HG02623 (cell line): Measurements from ENCODE around the gene LANCL1.
"Not testable (repeated sequence)": the region's sequence is repeated elsewhere in the genome, so short reads cannot be mapped to it uniquely, and the experiment has no call there.

Source experiments
- ATAC-seq: cut with Tn5 transposase; IDR thresholded peaks from one replicate; pipeline ENCODE4 v1.9.1; 2021; ENCODE audit warnings: moderate library complexity; ENCODE audit not compliant: unreplicated experiment

The LANCL1 gene

DNA sequence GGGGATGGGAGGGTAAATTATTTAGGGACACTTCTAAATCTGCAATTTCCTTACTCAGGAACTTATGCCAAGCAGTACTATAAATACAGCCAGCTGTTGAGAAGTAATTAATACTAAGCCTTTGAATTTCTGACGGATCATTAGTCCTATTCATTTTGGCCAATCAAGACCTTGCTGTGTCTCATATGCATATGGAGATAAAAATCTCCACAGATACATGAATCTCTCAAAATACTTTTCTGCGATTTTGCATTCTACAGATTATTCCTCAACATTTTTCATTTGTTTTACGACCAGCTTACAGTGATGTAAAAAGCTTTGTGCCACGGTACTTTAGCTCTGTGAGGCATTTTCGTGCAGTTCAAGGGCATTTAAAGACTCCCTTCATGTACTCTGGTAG is 16.7 kb downstream of the LANCL1 start:
- no peak for ATAC-seq

DNA sequence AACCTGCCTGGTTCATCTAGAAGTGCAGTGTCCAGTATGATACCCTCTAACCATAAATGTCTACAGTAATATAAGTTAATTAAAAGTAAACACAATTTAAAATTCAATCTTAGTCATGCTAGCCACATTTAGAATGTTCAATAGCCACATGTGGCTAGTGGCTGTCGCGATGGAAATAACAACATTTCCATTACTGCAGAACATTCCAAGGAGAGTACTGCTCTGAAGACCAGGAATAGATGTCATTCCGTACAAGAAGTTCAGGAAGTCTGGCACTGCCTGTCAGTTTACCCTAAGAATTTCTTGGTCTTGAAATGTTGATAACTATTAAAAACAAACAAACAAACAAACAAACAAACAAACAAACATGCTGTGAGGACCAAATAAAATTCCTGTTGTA is 17.2 kb downstream of the LANCL1 start:
- ATAC-seq: no peak

DNA sequence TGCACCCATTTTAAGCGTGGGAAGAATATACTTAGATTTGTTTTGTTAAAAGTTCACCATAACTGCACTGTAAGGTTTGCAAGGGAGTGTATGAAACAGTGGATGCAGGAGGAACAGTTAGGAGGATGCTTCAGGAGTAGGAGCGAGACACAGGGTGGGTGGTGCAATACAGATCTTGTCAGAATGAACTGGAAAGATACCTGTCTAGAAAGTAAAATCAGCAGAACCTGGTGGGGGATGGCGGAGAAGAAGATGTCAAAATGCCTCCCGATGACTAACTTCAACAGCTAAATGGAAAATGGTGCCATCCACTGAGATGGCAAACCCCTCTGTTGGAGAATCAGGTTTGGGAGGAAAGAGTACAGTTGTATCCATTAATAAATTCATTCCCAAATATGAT is 18.2 kb downstream of the LANCL1 start:
- ATAC-seq: no peak

DNA sequence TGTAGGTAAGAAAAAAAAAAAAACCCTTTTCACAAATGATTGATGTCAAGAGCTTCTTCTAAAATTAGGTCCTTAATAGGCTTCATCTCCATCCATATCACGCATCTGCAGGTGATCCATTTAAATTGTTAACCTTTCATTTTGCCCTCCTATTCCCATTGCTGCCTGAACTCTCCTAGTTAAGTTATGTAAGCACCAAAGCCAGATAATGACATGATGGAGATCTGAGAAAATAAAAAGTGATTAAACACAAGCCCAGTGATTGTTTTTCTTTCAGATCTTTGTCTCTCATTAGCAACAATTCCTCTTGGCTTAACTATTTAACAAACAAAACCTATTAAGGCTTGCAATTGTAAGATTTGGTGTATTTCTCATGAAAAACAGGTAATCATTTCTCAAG is 20.0 kb downstream of the LANCL1 start:
- no peak for ATAC-seq

DNA sequence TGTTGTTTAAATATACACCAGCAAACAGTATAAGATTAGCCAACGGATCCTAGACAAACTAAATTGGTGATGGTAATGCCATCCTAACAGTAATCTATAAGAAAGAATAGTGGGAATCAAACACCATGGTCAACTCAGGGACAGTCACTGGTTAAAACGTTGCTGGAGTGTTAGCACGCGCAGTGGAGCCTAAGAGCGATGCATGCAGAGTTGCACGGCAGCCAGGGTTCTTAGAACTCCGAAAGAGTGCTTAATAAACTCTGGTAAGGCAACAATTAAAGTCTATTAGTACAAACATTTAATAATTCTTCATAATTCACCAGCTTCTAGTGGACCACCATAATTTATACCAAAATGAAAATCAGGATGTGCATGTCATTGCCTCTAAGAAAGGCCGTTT is 22.2 kb downstream of the LANCL1 start:
- ATAC-seq: no peak

DNA sequence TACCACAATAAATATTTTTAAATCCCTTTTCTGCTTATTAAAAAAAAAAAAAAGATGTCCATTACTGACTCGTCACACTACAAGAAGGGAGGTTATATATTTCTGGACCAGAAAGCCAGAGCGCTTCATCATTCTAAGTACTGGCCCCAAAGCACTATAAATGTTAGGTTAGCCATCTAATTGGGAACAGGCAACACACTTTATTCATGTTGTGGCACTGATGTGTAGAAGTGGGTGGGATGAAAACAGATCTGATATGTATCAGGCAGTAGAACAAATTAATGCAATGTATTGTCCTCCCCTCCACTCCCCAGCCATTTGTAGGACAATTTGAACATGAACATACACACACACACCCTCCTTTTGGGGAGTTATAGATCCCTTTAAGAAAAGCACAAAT is 24.4 kb downstream of the LANCL1 start:
- ATAC-seq: no peak

DNA sequence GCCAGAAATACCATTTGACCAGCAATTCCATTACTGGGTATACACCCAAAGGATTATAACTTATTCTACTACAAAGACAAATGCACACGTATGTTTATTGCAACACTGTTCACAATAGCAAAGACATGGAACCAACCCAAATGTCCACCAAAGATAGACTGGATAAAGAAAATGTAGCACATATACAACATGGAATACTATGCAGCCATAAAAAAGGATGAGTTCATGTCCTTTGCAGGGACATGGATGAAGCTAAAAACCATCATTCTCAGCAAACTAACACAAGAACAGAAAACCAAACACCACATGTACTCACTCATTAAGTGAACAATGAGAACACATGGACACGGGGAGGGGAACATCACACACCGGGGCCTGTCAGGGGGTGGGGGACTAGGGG is 25.6 kb downstream of the LANCL1 start:
- not testable (repeated sequence) for ATAC-seq

DNA sequence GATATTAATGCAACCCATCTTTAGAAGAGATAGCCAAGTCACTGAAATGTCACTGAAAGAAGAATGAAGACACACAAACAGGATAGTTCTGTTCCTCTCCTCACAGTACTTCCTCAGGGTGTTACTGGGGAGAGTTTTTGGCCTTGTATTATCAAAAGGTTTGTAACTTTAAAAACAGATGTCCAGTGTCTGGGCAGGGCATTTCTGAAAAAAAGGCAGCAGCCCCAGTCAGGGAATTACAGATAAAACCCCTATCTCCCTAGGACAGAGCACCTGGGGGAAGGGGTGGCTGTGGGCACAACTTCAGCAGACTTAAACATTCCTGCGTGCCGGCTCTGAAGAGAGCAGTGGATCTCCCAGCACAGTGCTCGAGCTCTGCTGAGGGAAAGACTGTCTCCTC is 30.8 kb downstream of the LANCL1 start:
- ATAC-seq: no peak

DNA sequence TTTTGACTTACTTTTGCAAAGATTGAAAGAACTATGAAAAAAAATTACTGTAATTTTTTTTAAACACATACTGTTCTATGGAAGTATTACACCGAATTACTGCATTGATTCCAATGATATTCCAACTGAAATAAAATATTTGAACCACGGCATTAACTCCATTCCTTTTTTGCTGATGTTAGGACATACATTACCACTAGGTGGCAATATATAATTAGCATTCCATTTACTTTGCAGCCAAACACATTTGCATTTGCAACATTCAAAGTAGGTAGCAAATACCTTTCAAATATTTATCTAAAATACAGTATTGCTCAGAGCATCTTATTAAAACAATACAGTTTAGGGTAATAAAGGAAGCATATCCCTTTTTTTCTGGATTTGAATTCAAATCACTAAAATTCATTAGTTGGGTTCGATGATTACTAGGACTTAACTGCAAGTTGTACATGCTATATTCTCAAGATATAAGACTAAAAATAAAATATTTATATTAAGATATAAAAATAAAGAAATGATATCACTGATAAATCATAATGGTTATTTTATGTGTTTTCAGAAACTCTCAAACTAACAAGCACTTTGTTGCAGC is 31.3 kb downstream of the LANCL1 start:
- no peak for ATAC-seq

DNA sequence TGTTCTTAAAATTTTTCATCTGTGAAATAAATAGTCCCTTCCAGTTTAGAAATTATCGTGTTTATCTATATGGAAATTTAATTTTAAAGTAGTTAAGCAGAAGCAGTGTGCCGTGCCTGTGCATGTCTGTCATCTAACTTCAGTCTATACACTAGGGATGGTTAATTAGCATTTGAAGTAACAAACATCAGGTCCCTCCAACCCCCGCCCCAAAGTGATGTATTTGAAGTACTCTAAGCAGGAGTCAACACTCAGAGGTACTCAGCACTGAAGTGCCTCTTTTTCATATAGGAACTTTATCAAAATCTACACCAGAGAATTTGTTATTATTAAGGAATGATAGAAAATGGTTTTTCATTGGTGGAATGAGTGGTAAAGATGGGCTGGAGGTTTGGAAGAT is 33.0 kb downstream of the LANCL1 start:
- no peak for ATAC-seq

DNA sequence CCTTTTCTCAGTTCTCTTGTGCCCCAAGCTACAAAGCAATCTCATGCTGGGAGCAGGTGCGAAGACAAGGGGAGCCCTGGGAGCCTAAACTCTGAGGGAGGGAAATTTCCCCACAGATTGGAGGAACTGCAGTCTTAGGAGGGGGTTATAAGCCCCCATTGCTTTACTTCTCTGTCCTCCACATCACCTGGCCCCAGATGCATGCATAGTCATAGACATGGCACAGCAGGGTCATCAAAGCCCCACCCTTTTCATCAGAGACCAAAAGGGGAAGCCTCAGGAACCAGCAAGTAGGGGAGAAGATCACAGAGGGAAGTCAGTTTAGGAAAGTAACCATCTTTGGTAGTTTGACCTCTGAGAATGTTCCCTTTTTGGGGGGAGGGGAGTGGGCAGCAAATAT is 33.7 kb downstream of the LANCL1 start:
- peak; percentile 20 for ATAC-seq

DNA sequence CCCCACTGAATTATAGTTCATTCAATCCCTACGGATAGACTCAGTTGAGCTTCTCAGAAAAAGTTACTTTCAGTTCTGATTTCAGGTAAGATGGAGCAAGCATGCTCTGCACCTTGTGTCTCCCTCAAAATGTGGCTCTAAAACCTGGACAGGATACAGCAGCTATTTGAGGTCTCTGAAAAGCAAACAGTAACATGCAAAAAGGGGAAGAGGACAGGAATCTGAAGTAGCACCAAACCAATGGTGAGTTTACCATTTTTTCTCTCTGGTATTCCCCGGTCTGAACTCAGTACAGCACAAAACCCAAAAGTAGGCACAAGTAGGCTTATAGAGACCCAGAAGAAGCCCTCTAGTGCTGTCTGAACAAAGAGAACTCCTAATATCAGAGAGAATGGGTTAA is 34.1 kb downstream of the LANCL1 start:
- peak; percentile 35 for ATAC-seq

DNA sequence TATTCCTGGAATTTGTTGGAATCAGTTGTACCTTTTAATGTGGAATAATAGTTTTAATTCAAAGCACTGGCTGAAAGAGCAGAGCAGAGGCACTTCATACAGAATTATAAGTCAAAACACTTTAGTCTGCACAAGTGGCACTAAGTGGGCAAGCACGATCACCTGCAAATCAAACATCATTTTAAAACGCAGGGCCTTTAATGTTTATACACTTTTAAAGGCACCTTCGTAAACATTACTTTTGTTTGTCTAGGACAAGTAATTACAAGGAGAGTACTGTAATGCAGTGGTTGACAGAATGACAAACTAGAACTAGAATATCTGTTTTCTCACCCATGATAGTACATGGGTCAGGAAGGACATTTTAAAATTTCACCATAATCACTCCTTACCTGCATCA is 36.4 kb downstream of the LANCL1 start:
- ATAC-seq: no peak

DNA sequence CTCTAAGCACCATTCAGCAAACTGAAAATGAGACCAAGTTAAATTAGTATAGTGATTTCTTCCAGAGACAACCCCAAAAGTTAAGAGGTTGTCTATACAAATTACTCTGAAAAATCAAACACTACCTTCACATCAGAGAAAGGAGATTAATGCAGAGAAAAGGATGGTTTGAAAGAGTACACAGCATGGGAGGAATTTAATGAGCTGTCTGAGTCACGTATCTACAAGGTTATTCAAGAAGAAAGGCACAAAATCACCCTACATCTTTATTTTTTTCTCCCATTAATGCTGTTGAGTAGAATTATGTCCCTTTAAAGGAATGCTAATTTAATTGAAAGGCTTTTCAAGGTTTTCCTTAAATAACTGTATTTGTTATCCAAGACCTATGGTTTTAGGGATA is 41.1 kb downstream of the LANCL1 start:
- ATAC-seq: no peak

DNA sequence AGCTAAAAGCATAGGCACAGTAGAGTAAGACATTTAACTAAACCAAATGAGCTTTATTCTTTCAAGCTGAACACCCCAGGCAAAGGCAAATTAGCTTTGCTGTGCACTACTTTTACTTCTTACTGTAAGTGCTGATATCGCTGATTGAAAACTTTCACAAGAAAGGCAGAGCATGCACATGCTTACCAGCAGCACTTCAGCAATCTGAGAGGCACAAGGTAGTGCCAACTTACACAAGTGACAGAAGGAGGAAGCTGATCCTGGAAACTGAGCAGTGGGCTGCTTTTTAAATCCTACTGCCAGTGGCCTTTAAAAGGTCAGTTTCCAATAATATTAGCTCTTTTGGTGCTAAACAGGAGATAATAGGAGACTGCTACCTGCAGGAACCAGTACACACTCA is 43.9 kb downstream of the LANCL1 start:
- ATAC-seq: no peak

DNA sequence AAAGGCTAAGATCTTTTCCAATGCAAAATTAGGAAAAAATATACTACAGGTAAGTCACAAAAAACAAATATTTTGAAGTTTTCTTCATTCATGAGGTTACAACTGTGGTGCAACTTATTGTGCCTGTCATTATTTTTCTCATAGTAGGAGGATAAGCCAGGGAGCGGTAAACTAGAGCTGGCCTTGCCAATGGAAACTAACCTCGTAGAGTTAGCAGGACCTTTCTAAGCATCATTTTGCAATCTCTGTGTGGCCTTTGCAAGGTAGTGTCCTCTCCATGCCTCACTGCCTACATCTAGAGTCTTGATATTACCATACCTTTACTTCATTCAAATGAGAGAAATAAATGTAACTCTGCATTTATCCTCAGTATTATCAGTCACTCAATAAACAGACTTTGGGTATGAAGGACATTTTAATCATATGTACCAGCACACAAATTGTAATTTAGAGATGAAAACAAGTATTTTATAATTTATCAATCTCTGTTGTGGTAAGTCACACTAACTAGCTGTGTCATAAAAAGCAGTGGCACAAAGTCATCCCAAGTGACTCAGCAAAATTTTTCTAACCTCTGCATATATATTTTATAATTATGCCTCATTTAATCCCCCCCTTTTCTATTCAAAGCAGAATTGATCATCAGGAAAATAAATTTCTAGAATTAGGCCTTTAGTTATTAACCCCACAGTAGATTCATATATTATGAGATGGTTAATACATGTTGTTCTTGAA is 47.0 kb downstream of the LANCL1 start:
- no peak for ATAC-seq

DNA sequence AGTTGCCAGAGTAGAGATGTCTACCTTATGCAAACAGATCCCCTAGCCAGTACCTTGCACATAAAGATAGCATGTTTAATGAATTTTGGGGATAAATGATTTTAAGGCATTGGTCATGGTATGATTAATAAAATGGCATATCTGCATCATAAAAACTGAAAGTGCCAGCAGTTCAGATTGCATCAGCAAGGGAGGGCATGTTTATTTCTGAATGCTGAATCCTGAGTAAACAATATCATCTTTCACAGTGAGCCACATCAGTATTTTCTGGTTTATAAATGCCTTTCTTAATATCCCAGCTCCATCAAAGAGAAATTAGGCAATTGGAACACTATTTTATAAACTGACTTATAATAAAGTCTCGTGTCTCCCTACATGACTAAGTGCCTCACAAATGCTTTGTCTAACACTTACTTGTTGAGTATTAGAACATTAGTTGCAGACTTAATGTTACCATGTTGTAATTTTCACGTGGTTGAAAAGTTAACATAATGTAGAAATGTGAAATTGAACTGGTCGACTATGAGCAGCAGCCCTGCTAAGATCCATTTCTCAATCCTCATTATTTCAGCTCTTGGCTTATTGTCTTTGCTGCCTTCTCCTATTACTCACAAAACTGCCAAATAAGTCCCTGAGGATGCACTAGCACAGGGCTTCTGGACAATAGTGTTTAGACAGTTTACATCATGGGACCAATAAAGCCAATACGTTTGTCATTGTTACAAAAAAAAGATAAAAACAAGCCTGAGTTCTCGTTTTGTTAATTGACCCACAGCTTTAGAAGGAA is 48.0 kb downstream of the LANCL1 start:
- ATAC-seq: no peak

DNA sequence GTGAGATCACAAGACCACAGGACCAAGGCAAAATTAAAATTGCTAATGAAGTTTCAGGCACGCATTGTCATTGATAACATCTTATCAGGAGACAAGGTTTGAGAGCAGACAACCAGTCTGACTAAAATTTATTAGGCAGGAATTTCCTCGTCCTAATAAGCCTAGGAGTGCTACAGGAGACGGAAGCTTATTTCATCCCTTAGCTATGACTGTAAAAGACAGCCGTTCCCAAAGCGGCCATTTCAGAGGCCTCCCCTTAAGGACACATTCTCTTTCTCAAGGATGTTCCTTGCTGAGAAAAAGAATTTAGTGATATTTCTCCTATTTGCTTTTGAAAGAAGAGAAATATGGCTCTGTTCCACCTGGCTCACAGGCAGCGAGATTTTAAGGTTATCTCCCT is 49.2 kb downstream of the LANCL1 start:
- ATAC-seq: not testable (repeated sequence)

DNA sequence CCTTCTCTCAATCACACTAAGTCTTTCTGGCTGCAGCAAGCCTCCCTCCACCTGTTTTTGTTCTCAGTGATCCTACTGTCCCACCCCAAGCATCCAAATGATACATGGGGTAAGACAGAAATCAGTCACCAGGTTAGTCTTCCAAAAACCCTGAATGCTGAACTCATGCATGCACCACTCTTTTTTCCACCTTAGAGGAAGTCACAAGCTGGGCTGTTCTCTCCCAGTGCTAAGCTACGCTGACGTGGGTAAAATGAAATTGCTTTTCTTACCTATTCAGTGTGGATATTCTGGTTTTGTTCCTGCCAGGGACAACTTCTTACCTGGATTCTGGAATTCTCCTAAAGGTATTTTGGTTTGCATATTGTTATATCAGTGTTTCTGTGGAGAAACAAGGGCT is 54.2 kb downstream of the LANCL1 start:
- ATAC-seq: no peak

DNA sequence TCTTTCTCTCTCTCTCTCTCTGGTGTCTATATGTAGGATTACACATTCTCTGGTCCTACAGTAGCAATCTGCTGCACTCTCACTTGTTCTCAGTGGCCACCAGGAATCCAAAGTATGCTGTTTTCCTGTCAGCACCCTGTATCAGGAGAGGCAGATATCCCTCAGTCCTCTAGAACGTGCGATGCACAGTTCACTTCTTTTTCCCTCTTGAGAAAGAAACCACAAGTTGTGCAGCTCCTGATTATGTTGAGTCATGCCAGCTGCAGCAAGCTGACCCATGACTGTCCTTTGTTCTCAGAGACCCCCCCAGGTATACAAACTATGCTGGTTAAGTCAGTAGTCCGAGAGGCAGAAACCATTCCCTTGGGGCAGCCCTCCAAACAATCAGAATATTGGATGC is 54.6 kb downstream of the LANCL1 start:
- ATAC-seq: no peak

DNA sequence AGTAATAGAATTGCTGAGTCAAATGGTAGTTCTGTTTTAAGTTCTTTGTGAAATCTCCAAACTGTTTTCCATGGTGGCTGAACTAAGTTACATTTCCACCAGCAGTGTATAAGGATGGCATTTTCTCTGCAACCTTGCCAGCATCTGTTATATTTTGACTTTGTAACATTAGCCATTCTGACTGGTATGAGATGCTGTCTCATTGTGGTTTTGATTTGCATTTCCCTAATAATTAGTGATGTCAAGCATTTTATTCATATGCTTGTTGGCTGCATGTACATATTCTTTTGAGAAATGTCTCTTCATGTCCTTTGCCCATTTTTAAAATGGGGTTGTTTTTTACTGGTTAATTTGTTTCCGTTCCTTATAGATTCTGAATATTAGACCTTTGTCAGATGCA is 63.9 kb downstream of the LANCL1 start:
- no peak for ATAC-seq

DNA sequence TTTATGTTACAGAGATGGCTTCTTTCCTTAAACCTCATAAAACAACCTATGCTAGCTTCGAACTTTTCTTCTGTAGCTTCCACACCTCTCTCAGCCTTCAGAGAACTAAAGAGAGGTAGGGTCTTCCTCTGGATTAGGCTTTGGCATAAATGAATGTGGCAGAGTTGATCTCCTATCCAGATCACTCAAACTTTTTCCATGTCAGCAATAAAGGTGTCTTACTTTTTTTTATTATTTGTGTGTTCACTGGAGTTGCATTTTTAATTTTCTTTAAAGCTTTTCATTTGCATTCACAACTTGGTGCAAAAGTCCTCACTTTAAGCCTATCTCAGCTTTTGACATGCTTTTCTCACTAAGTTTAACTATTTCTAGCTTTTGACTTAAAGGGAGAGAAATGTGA is 66.0 kb downstream of the LANCL1 start:
- ATAC-seq: no peak
